A549 (cell line): Measurements from ENCODE around the gene NUCB1.

Experiments used
- ATOH8 ChIP-seq: fragments of 250-450 bp; sonication (Bioruptor Pico); IDR thresholded peaks from 2 replicates; pipeline ENCODE4 v1.5.0; 2020; ENCODE audit warnings: low read depth, mild to moderate bottlenecking, moderate library complexity
- BCL3 ChIP-seq: fragments of >200 bp; sonication (Bioruptor Twin); formaldehyde crosslinking; IDR thresholded peaks from 3 replicates; pipeline ENCODE4 v1.6.1; 2016
- CEBPB ChIP-seq, 2 experiments: fragments of >200 bp in 1 of 2; sonication (Bioruptor Twin) in 1 of 2; formaldehyde crosslinking in 1 of 2; IDR thresholded peaks; 2 replicates each; pipeline ENCODE4 v1.6.1; 2012 to 2016
- CTCF ChIP-seq: fragments of >200 bp; sonication (Bioruptor Twin); formaldehyde crosslinking; IDR thresholded peaks from 3 replicates; pipeline ENCODE4 v1.5.1; 2016
- EP300 ChIP-seq, 2 experiments: fragments of >200 bp; sonication (Bioruptor Twin); formaldehyde crosslinking; IDR thresholded peaks; 2 replicates in 1 of 2; 3 replicates in 1 of 2; pipeline ENCODE4 v1.6.1; 2016 to 2017
- FOSL2 ChIP-seq, 2 experiments: fragments of 450-650 bp in 1 of 2; fragments of >200 bp in 1 of 2; sonication (Bioruptor Twin) in 1 of 2; formaldehyde crosslinking; IDR thresholded peaks; 2 replicates each; pipeline versions ENCODE4 v1.5.0 to v1.6.1; 2016 to 2020; ENCODE audit warnings: mild to moderate bottlenecking in 1 of 2, moderate library complexity in 1 of 2
- JUN ChIP-seq, 2 experiments: fragments of >200 bp; sonication (Bioruptor Twin); formaldehyde crosslinking; IDR thresholded peaks; 2 replicates in 1 of 2; 3 replicates in 1 of 2; pipeline ENCODE4 v1.6.1; 2016 to 2017
- MAFK ChIP-seq: fragments of 450-650 bp; IDR thresholded peaks from 2 replicates; pipeline ENCODE4 v1.6.1; 2014; ENCODE audit not compliant: partially characterized antibody
- POLR2A ChIP-seq: IDR thresholded peaks from 2 replicates; pipeline ENCODE4 v1.6.1; 2012; ENCODE audit warnings: mild to moderate bottlenecking, low read length
- REST ChIP-seq: fragments of 200-600 bp; sonication (generic); IDR thresholded peaks from 2 replicates; pipeline ENCODE4 v1.6.1; 2016; ENCODE audit warnings: antibody characterized with exemption, mild to moderate bottlenecking, moderate library complexity
- RFX5 ChIP-seq: fragments of 450-650 bp; IDR thresholded peaks from 2 replicates; pipeline ENCODE4 v1.7.1; 2014; ENCODE audit warnings: antibody characterized with exemption, mild to moderate bottlenecking, moderate library complexity
- SMC3 ChIP-seq: fragments of >200 bp; sonication (Bioruptor Twin); formaldehyde crosslinking; IDR thresholded peaks from 3 replicates; pipeline ENCODE4 v1.6.1; 2018; ENCODE audit warnings: inconsistent platforms

GRCh38 chr19:48858984-48859710 is 41.0 kb upstream of the NUCB1 start:
- no peak for TF ChIP-seq SMC3
- TF ChIP-seq POLR2A, result no peak
- no peak for TF ChIP-seq CTCF
- no peak for TF ChIP-seq REST
- no peak for TF ChIP-seq RFX5
- TF ChIP-seq JUN (IDR thresholded peaks at IDR 0.05), result no peak
- TF ChIP-seq ATOH8 (CRISPR knock-in tag), result no peak
- no peak for TF ChIP-seq MAFK
- TF ChIP-seq BCL3, result no peak
- no peak for TF ChIP-seq CEBPB (IDR thresholded peaks at IDR 0.05)
- no peak for TF ChIP-seq EP300 (IDR thresholded peaks at IDR 0.05)
- no peak for TF ChIP-seq FOSL2 (IDR thresholded peaks at IDR 0.05)
- no peak for TF ChIP-seq FOSL2 (CRISPR knock-in tag; IDR thresholded peaks at IDR 0.05)
